HG03442 (cell line): ENCODE measurements around the gene WDR27.
"Not testable (repeated sequence)": the region's sequence is repeated elsewhere in the genome, so short reads cannot be mapped to it uniquely, and the experiment has no call there.

ENCODE experiments used
- ATAC-seq: cut with Tn5 transposase; IDR thresholded peaks from one replicate; pipeline ENCODE4 v1.9.1; 2021; ENCODE audit warnings: mild to moderate bottlenecking, moderate library complexity; ENCODE audit not compliant: unreplicated experiment

Gene WDR27

DNA sequence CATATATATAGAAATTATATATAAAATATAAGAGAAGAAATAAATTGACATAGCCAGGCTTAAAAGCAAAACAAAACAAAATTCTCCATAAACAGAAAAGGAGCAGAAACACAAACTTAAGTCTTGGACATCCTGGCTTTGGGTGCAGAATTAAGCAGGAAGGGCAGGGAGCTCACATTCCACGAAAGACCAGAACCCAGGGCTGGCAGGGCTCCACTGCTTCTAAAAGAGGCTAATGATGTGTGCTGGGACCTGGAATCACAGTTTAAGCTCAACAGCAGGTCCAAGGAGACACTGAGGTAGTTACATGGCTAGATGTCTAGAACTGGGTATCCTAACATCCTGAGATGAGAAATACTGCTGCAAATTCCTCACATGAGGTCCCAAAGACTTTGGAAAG, 210.3 kb downstream of the WDR27 start:
- ATAC-seq = no peak

DNA sequence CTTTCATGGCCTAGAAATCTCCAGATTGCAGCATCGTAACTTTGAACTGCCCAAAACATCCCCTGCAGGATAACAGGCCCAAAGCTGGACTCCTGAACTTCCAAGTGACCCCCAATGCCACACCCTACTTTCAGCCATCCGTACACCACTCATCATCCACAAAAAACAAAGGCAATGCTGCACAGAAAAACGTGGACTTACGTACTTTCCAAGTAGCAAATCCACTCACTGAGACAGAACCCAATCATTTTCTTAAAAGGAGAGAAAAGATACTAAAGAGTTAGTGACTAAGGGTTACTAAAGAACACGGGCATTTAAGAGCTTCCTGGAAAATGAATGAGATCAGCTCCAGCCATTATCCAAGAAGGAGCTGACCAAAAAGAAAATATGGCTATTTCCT, 211.0 kb downstream of the WDR27 start:
- ATAC-seq = no peak

DNA sequence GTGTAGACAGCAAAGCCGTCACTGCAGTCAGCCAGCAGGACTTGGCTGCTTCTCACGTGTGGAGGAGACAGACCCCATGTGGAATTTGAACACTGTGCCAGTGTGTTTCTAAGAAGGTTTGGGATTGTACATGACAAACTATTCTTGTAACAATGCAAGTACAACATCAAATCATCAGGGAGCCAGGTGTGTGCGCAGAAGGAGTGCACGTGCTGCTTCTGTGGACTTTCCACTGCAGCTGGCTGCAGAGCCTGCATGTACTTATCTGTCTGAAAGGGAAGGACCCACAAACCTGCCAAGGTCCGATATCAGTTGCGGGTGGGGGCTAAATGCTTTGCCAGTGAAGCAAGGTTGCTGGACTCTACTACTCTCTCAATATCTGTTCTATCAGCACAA, 211.6 kb downstream of the WDR27 start:
- ATAC-seq = no peak

GRCh38 chr6:169489563-169490245, 212.1 kb downstream of the WDR27 start:
- ATAC-seq = no peak

DNA sequence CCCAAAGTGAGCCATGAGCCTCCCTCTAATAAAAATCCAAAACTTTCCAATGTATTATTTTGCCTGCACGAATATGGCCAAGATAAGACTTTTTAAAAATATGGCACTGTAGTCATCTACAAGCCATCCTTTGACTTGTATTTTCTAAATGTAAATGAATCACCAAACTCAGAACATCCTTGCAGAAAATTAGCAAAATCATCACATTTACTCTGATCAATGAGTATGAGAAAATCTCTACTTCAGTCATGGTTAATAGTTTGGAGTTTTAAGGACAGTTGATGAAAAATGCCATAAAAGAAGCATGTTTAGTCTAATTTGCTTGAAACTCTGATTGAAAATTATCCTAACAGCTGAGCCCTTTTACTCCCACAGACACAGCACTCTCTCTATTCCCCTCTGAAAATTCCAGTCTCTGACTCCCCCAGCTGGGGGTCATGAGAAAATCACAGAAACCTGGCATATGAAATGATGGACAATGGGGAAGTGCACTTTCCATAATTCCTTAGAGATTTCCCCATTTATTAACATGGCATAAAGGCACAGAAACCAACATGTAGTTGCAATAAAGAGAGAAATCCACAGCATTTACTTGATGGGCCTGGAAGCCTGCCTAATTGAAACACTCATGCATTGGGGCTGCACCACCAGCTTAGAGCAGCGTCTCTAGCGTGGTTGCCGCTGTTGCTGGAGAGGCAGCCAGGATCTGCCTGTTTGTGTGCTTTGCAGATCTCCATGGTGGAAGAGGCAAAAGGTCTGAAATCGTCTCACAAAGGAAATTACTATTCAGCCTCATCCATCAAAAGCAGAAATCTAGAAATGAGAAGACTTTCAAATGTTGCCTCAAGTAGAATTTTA, 214.0 kb downstream of the WDR27 start:
- ATAC-seq = no peak

DNA sequence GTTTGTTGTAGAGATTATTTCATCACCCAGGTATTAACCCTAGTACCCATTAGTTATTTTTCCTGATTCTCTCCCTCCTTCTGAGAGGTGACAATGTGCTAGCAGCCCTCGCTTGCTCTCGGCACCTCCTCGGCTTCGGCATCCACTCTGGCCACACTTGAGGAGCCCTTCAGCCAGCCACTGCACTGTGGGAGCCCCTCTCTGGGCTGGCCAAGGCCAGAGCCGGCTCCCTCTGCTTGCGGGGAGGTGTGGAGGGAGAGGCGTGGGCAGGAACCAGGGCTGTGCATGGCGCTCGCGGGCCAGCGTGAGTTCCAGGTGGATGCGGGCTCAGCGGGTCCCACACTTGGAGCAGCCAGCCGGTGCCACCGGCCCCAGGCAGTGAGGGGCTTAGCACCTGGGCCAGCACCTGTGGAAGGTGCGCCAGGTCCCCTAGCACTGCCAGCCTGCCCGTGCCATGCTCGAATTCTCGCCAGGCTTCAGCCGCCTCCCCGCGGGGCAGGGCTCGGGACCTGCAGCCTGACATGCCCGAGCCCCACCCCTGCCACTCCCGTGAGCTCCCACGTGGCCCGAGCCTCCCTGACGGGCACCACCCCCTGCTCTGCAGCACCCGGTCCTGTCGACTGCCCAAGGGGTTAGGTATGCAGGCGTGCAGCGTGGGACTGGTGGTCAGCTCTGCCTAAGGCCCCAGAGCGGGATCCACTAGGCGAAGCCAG, 221.9 kb downstream of the WDR27 start:
- no peak for ATAC-seq

DNA sequence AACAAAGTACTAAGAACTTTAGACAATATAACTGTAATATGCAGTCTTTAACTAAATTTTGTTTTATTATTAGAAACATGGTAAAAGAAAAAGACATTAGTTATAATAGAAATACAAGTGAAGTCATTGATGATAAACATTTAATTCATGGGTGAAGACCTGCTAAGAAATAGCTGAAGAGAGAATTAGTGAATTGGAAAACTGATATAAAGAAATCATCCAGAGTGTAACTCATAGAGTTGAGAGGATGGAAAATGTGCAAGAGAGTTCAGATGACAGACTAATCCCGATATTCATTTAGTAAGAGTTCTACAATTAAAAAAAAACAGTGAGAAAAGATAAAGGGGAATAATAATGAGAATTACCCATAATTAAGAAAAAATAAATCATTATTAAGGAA, 227.5 kb downstream of the WDR27 start:
- ATAC-seq = no peak

GRCh38 chr6:169473663-169474062, 228.2 kb downstream of the WDR27 start:
- no peak for ATAC-seq

DNA sequence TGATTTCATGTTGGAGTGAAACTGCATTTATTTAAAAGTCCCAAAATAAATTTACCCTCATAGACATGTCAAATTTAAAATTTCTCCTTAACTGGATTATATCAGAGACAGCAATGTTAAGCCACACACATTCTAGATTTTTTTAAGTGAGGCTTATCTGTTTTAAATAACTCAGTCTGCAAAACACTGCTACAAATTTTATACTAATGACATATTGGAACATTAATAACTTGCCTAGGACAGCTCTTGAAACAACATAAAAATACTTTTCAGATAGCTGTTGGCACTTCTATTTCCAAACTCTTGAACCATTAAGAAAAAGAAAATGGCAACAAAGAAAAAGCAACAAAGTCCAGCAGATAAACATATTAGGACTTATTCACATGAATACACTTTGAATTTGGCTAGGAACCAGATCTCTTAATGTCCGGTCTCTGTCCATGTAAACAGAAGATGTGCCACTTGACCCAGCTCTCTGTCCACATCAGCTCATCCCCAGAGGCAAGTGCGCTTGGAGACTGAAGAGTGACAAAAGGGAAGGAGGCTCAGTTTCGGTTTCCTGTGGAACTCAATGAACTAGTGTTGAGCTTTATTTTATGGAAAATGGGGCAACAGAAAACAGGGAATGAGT, 228.9 kb downstream of the WDR27 start:
- no peak for ATAC-seq

DNA sequence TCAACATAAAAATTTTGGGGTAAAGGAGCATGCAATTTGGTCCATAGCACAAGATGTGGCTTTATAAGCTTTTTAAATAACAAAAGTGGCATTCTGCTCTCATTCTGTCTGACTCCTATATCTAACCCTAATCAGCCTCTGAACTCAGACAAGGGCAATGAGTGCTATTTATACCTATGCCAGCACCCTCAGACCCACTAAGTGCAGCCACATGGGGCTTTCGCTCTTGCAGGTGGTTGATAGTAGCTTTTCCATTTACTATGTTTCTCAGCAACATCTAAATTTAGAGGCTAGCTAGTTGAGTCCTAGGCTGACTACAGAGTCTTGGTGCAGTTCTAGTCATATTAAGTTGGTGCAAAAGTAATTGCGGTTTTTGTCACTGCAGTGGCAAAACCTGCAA, 231.0 kb downstream of the WDR27 start:
- ATAC-seq = no peak

DNA sequence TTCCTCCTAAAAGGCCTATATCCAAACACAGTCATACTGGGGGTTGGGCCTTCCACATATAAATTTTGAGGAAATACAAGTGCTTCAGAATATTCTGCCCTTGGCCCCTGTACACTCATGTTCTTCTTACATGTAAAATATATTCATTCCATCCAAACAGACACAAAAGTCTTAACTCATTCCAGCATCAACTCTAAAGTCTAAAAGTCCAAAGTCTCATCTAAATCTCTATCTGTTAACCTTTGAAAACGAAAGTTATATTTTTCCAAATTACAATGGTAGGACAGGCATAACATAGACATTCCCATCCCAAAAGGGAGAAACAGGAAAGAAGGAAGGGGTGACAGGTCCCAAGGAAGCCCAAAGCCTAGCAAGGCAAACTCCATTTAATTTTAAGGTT, 232.8 kb downstream of the WDR27 start:
- no peak for ATAC-seq

DNA sequence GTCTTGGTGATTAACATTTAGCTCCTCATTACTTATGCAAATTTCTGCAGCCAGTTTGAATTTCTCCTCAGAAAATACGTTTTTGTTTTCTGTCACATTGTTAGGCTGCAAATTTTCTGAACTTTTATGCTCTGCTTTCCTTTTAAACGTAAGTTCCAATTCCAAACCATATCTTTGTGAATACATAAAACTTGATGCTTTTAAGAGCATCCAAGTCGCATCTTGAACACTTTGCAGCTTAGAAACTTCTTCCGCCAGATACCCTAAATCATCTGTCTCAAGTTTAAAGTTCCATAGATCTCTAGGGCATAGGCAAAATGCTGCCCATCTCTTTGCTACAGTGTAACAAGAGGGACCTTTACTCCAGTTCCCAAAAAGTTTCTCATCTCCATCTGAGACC, 234.1 kb downstream of the WDR27 start:
- not testable (repeated sequence) for ATAC-seq

GRCh38 chr6:169466256-169466655, 235.6 kb downstream of the WDR27 start:
- not testable (repeated sequence) for ATAC-seq

GRCh38 chr6:169457762-169458161, 244.1 kb downstream of the WDR27 start:
- ATAC-seq = no peak

- no peak for ATAC-seq
Measured at GRCh38 chr6:169456840-169457239, 245.0 kb downstream of the WDR27 start.

GRCh38 chr6:169455470-169455869, 246.4 kb downstream of the WDR27 start:
- ATAC-seq = no peak

DNA sequence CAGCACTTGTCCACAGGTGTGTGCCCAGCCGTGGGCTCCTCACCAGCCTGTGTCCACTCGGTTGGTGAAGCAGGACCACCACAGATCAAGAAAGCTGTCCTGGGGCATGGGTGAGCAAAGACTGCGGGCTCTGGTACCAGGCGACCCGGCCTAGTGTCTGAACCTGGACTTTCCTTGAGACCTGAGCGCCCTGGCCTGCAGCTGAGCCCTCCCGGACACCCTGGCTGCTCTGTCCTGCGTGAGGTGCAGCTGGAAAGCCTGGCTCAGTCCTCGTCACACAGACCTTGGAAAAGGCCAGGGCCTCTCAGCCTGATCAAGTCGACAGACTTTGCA, 247.0 kb downstream of the WDR27 start:
- no peak for ATAC-seq

GRCh38 chr6:169454204-169454871, 247.5 kb downstream of the WDR27 start:
- no peak for ATAC-seq

- no peak for ATAC-seq
Measured at GRCh38 chr6:169452869-169453620, 248.8 kb downstream of the WDR27 start.
